Mucosa of stomach (tissue), 1 donor: ENCODE data around the gene VASH2.
A peak's percentile ranks its signal among the peaks of the same experiment; 100 is the strongest.

Experiments used
- H3K27me3 ChIP-seq: one replicate; pipeline ENCODE4 v1.7.0; 2013; ENCODE audit warnings: mild to moderate bottlenecking, low read length; ENCODE audit not compliant: control insufficient read depth, insufficient read depth
- H3K36me3 ChIP-seq: one replicate; pipeline ENCODE4 v1.7.0; 2013; ENCODE audit warnings: low read length; ENCODE audit not compliant: control insufficient read depth, insufficient read depth
- H3K4me1 ChIP-seq: one replicate; pipeline ENCODE4 v1.7.0; 2013; ENCODE audit warnings: mild to moderate bottlenecking, low read length; ENCODE audit not compliant: control insufficient read depth, insufficient read depth
- H3K4me3 ChIP-seq: one replicate; pipeline ENCODE4 v1.7.0; 2013; ENCODE audit warnings: low read length
- H3K9ac ChIP-seq: one replicate; pipeline ENCODE4 v1.7.0; 2013; ENCODE audit warnings: mild to moderate bottlenecking, low read length, moderate library complexity
- H3K9me3 ChIP-seq: one replicate; pipeline ENCODE4 v1.7.0; 2013; ENCODE audit warnings: mild to moderate bottlenecking, low read length, moderate library complexity; ENCODE audit not compliant: control insufficient read depth
- donor health status: Pancreatic carcinoma.

The VASH2 gene

GRCh38 chr1:212951126-212951946 lies 995 bp downstream of the VASH2 start:
- H3K9ac ChIP-seq: peak overlapping the region; percentile 1
- H3K4me1 ChIP-seq: peaks cover 9% of the 10 kb centered on the region
- H3K36me3 ChIP-seq: no peaks in the 10 kb centered on the region
- no peaks in the 10 kb centered on the region for H3K9me3 ChIP-seq
- H3K27me3 ChIP-seq: peaks cover 34% of the 10 kb centered on the region
- H3K4me3 ChIP-seq: peak overlapping the region; percentile 34

- no peak overlapping the region for H3K4me3 ChIP-seq
Observed at GRCh38 chr1:212951947-212952640, 1.8 kb downstream of the VASH2 start.

GRCh38 chr1:212952641-212952976 lies 2.3 kb downstream of the VASH2 start:
- Histone ChIP-seq H3K27me3 (peaks cover 34% of the 10 kb centered on the region), H3K4me3 (no peak overlapping the region), H3K4me1 (peaks cover 9% of the 10 kb centered on the region), H3K36me3 (no peaks in the 10 kb centered on the region), H3K9me3 (no peaks in the 10 kb centered on the region), H3K9ac (no peak overlapping the region)

More at GRCh38 chr1:212951947-212952640, 1.8 kb downstream of the VASH2 start:
- H3K9ac ChIP-seq: no peak overlapping the region
- no peaks in the 10 kb centered on the region for H3K9me3 ChIP-seq
- H3K36me3 ChIP-seq: no peaks in the 10 kb centered on the region
- H3K27me3 ChIP-seq: peaks cover 34% of the 10 kb centered on the region
- H3K4me1 ChIP-seq: peaks cover 9% of the 10 kb centered on the region

GRCh38 chr1:212953321-212953720 lies 3.0 kb downstream of the VASH2 start:
- H3K9me3 ChIP-seq: no peaks in the 10 kb centered on the region

GRCh38 chr1:212954514-212954913 lies 4.2 kb downstream of the VASH2 start:
- Histone ChIP-seq H3K27me3 (peaks cover 28% of the 10 kb centered on the region), H3K4me3 (no peak overlapping the region), H3K36me3 (no peaks in the 10 kb centered on the region), H3K9me3 (no peaks in the 10 kb centered on the region), H3K9ac (no peak overlapping the region), H3K4me1 (peaks cover 9% of the 10 kb centered on the region)

More at GRCh38 chr1:212953321-212953720, 3.0 kb downstream of the VASH2 start:
- Histone ChIP-seq H3K4me1 (peaks cover 9% of the 10 kb centered on the region), H3K9ac (no peak overlapping the region), H3K36me3 (no peaks in the 10 kb centered on the region), H3K4me3 (no peak overlapping the region), H3K27me3 (peaks cover 34% of the 10 kb centered on the region)

- Histone ChIP-seq H3K4me1 (peaks cover 4% of the 10 kb centered on the region), H3K9ac (no peak overlapping the region), H3K9me3 (no peaks in the 10 kb centered on the region), H3K4me3 (no peak overlapping the region), H3K36me3 (no peaks in the 10 kb centered on the region), H3K27me3 (peaks cover 22% of the 10 kb centered on the region)
Observed at GRCh38 chr1:212955098-212955497, 4.8 kb downstream of the VASH2 start.

GRCh38 chr1:212955961-212956620 lies 5.8 kb downstream of the VASH2 start:
- Histone ChIP-seq H3K9me3 (no peaks in the 10 kb centered on the region), H3K4me1 (no peaks in the 10 kb centered on the region), H3K9ac (no peak overlapping the region), H3K4me3 (no peak overlapping the region), H3K27me3 (peaks cover 15% of the 10 kb centered on the region), H3K36me3 (no peaks in the 10 kb centered on the region)

- H3K27me3 ChIP-seq: peaks cover 3% of the 10 kb centered on the region
- H3K9me3 ChIP-seq: no peaks in the 10 kb centered on the region
- H3K9ac ChIP-seq: no peak overlapping the region
- no peaks in the 10 kb centered on the region for H3K36me3 ChIP-seq
- H3K4me3 ChIP-seq: no peak overlapping the region
- H3K4me1 ChIP-seq: no peaks in the 10 kb centered on the region
Observed at GRCh38 chr1:212957546-212957945, 7.2 kb downstream of the VASH2 start.

GRCh38 chr1:212958175-212958574 lies 7.8 kb downstream of the VASH2 start:
- no peak overlapping the region for H3K4me3 ChIP-seq
- no peaks in the 10 kb centered on the region for H3K36me3 ChIP-seq
- no peaks in the 10 kb centered on the region for H3K27me3 ChIP-seq
- no peak overlapping the region for H3K9ac ChIP-seq
- H3K4me1 ChIP-seq: no peaks in the 10 kb centered on the region
- H3K9me3 ChIP-seq: no peaks in the 10 kb centered on the region

- Histone ChIP-seq H3K36me3 (no peaks in the 10 kb centered on the region), H3K4me1 (no peaks in the 10 kb centered on the region), H3K9me3 (no peaks in the 10 kb centered on the region), H3K9ac (no peak overlapping the region), H3K27me3 (no peaks in the 10 kb centered on the region), H3K4me3 (no peak overlapping the region)
Observed at GRCh38 chr1:212959266-212960220, 9.2 kb downstream of the VASH2 start.

GRCh38 chr1:212960932-212961331 lies 10.6 kb downstream of the VASH2 start:
- H3K9ac ChIP-seq: no peak overlapping the region
- H3K27me3 ChIP-seq: no peaks in the 10 kb centered on the region
- H3K4me1 ChIP-seq: no peaks in the 10 kb centered on the region
- no peaks in the 10 kb centered on the region for H3K9me3 ChIP-seq
- H3K4me3 ChIP-seq: no peak overlapping the region
- no peaks in the 10 kb centered on the region for H3K36me3 ChIP-seq
